ENCODE measurements around the gene NMB.
"Not testable (repeated sequence)": the region's sequence is repeated elsewhere in the genome, so short reads cannot be mapped to it uniquely, and the experiment has no call there.

The NMB gene
- 7.7 to 7.8 reads per million in 2 experiments for total RNA-seq

DNA sequence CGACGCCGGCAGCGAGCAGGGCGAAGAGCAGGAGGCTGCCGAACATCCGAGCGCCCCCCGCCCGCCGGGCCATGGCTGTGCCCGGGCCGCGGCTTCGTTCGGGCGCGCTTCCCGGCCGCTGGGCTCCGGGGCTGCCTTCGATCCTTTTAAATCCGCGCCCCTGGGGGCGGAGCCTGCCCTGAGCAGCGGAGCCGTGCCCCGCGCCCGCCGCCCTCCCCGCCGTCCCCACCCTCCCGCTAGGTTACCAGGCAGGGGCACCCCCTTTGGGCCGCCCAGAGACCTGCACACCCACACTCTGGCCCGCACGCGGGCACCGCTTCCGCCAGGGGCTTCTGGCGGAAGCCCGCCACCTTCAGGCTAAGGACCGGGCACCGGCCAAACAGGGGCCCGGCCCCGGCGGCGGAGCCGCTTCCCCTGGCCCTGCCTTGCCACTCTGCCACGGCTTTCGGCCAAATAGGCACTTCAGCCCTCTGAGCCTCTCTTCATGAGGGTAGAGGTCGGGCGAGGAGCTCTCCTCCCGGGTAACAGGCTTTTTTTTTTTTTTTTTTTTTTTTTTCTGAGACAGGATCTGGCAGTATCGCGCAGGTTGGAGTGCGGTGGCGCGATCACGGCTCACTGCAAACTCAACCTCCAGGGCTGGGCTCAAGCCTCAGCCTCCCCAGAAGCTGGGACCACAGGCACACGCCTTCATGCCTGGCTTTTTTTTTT lies at the start of gene NMB:
Gene NMB (minus strand): TSS at position 120 of the 708 bp plus-strand sequence. CDS start 47 bp downstream, at position 73.
- DNase-seq (ENCODE audit: low read depth), result peak; percentile 79

DNA sequence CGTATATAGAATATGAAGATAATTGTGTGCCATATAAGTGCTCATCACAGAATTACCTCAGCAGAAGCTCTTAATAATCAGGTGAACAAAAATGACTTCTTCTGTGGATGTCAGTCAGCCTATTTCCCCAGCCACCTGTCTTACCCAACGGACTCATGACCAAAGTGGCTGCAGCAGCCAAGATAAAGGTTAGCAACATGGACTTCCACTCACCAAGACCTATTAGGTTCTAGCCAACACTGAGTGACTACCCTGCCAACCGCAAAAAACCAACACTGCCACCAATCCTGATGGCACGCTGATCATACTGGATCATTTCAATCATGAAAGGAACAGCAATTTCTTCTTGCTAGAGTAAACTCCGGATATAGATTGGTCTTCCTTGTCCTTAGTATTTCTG lies 45.8 kb upstream of the NMB start:
- DNase-seq (ENCODE audit: low read depth), result no peak

DNA sequence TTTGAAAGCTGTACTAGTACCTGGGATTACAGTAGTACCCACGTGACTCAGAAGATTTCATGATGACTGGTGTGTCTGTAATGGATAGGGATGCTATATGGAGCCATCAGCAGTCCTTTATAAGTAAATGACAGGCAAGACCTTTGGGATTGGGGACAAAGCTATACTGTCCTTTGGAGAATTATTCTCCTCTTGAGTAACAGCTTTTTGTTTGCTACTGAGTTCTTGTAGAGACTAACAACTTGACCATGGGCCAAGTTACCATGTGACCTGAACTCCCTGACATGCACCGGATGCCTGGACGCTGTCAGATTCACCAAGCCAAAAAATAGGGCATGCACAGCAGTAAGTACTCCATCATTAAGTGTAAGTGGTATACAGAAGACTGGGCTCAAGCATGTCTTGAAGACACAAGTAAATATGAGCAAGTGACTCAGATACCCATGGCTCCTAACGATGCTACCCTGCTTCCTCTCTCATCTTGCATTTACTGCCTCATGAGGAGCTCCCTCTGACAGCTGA lies 45.0 kb upstream of the NMB start:
- no peak for DNase-seq (ENCODE audit: low read depth)

DNA sequence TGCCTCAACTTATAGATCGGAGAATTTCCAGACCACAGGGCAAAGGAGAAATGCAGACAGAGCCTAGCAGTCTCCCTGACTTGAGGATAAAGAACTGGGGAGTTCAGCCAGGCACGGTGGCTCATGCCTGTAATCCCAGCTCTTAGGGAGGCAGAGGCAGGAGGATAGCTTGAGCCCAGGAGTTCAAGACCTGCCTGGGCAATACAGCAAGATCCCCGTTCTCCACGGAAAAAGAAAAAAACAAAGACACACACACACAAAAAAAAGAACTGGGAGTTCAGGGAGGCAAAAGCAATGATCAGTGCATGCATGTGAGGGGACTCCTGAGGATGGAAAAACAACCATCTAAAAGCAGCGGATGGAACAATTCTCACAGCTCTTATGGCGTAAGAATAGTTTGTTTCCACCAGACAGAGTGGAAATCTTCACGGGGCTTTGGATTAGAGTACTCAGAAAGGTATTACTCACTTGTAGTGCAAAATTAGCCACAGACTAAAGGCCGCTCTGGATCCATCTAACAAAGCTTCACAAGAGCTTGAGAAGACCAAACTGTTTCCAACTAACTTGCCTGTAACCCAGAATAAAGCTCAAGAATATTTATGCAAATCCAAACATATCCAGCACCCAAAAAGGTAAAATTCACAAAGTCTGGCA lies 41.7 kb upstream of the NMB start:
- DNase-seq (ENCODE audit: low read depth), result no peak

GRCh38 chr15:84697236-84697990 lies 39.4 kb upstream of the NMB start:
- no peak for DNase-seq (ENCODE audit: low read depth)

DNA sequence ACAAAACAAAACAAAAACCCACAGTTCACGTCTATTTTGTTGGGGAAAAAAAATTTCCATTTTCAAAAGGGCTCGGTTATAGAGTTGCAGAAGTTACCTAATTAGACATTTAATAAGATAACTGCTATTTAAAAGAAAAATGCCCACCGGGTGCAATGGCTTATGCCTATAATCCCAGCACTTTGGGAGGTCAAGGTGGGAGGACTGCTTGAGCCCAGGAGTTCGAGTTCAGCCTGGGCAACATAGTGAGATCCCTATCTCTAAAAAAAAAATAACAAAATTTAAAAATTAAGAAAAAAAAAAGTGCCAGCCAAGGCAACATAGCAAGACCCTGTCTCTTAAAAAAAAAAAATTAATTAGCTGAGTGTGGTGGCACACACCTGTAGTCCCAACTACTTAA lies 38.8 kb upstream of the NMB start:
- no peak for DNase-seq (ENCODE audit: low read depth)

DNA sequence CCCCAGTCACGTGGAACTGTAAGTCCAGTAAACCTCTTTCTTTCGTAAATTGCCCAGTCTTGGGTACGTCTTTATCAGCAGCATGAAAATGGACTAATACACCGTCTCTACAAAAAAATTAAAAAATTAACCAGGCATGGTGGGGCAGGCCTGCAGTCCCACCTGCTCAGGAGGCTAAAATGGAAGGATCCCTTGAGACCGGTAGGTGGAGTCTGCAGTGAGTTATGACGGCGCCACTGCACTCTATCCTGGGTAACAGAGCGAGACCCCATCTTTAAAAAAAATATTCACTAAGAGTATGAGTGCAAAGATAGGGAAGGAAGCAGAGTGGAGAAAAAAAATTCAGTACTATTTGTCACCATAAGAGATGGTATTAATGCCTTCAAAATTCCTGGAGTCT lies 32.3 kb upstream of the NMB start:
- no peak for DNase-seq (ENCODE audit: low read depth)

DNA sequence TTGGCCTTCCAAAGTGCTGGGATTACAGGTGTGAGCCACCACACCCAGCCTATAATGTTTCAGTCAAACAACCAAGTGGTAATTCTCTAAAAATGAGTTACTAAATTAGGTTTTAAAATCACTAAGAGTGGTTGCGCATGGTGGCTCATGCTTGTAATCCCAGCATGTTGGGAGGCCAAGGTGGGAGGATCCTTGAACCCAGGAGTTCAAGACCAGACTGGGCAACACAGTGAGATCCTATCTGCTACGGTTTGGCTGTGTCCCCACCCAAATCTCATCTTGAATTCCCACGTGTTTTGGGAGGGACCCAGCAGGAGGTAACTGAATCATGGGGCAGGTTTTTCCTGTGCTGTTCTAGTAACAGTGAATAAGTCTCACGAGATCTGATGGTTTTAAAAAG lies 31.9 kb upstream of the NMB start:
- no peak for DNase-seq (ENCODE audit: low read depth)

- not testable (repeated sequence) for DNase-seq (ENCODE audit: low read depth)
Measured at GRCh38 chr15:84686446-84686845, 28.4 kb upstream of the NMB start.

DNA sequence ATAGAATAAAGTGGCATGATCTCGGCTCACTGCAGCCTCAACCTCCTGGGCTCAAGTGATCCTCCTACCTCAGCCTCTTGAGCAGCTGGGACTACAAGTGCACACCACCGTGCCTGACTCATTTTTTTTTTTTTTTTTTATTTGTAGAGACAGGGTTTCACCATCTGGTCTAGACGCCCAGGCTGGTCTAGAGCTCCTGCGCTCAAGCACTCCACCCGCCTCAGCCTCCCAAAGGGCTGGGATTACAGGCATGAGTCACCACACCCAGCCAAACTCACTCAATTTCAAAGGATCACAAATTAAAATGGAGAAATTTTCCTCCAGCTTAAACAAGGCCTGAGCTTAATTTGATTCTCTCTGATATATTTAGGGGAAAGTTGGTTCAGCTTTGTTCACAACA lies 27.3 kb upstream of the NMB start:
- DNase-seq (ENCODE audit: low read depth), result no peak

GRCh38 chr15:84684092-84684491 lies 26.1 kb upstream of the NMB start:
- no peak for DNase-seq (ENCODE audit: low read depth)

GRCh38 chr15:84681831-84682230 lies 23.8 kb upstream of the NMB start:
- peak; percentile 52 for DNase-seq (ENCODE audit: low read depth)

GRCh38 chr15:84671211-84671610 lies 13.2 kb upstream of the NMB start:
- no peak for DNase-seq (ENCODE audit: low read depth)

- DNase-seq (ENCODE audit: low read depth), result no peak
Measured at GRCh38 chr15:84669726-84670125, 11.7 kb upstream of the NMB start.

- DNase-seq (ENCODE audit: low read depth), result no peak
Measured at GRCh38 chr15:84668221-84668982, 10.4 kb upstream of the NMB start.

DNA sequence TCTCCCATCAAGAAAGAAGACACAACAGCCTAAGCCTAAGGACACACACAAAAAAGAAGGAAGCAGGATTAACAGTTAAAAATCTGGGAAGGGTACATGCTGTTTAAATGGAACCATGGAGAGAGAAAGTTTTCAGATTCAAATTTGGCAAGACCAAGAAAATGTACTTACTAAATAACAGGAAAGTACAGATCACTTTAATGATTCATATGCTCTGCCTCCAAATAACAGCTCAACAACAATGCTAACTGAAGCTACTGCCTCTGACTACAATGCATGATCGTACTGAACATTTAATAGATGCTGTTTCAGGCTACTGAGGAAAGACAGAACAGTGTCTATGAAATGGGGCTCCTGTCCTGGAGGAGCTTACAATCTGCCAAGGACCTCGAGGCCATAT lies 8.4 kb upstream of the NMB start:
- no peak for DNase-seq (ENCODE audit: low read depth)

GRCh38 chr15:84661001-84661400 lies 3.0 kb upstream of the NMB start:
- DNase-seq (ENCODE audit: low read depth), result no peak

- no peak for DNase-seq (ENCODE audit: low read depth)
Measured at GRCh38 chr15:84659904-84660781, 2.1 kb upstream of the NMB start.

- DNase-seq (ENCODE audit: low read depth), result no peak
Measured at GRCh38 chr15:84658788-84659411, 901 bp upstream of the NMB start.

DNA sequence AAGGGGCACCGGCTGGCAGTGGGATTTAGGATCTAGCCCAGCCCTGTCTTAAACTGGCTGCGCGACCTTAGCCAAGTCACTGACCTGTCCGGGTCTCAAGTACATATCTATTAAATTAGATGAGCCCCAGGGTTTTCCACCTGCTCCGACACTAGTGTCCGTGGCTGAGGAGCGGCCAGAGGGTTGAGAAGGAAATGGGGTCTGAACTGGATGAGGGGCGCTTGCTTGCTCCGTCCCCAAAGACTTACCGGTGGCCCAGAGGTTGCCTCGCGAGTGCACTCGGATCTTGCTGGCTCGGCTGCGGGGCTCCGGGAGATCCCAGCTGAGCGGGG lies 285 bp downstream of the NMB start:
- no peak for DNase-seq (ENCODE audit: low read depth)

DNA sequence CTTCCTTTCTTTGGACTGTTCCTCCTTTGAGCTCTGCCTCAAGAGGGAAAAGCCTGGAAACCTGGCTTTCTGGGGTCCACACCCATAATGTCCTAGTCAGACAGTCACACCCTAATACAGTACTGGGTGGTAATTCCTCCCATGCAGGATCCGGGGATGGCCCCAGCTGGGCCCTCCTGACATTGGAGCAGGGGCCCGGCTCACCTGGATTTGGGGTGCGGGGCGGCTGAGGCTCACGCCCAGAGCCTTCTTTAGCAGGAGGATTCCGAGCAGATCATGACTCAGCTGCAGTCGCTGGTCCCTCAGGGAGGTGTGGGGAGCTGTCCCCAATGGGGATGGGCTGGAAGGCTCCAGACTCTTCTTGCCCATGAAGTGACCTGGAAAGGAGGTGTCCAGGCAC lies 1.0 kb downstream of the NMB start:
- DNase-seq (ENCODE audit: low read depth), result no peak

Measured in T follicular helper cell (primary cell).